Fibroblast of mammary gland (primary cell): ENCODE data around the gene AGAP1.

ENCODE experiments used
- DNase-seq: peaks from one replicate; pipeline ENCODE4 v3.0.0-alpha.2; 2010; ENCODE audit warnings: low read depth
- H3K4me3 ChIP-seq: 2 replicates; pipeline ENCODE4 v1.5.1; 2011; ENCODE audit warnings: low read depth, mild to moderate bottlenecking, low read length, moderate library complexity; ENCODE audit not compliant: control insufficient read depth
- CTCF ChIP-seq: conservative IDR thresholded peaks from 2 replicates; pipeline ENCODE4 v1.5.1; 2011; ENCODE audit warnings: low read depth, low read length, inconsistent platforms; ENCODE audit not compliant: control insufficient read depth, insufficient read depth

Gene AGAP1

GRCh38 chr2:235623752-235624151 lies 129.9 kb downstream of the AGAP1 start:
- no peak for DNase-seq
- no peak for TF ChIP-seq CTCF

DNA sequence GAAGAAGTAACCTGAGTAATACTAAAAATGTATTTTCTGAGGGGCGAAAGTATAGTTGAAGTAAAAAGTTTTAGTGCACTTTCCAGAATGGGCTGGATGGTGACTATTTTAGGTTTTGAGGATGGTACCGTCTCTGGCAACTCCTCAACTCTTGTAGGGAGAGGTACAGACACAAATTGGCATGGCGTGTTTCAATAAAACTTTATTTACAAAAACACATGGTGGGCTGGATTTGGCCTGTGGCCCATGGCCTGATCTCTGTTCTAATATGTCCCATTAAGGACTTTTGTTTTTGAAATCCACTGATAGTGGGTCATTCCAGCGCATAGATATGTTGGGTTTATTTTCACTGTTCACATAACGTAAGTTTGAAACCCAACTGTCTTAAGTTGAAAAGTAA lies 132.8 kb downstream of the AGAP1 start:
- no peak for DNase-seq
- TF ChIP-seq CTCF, result no peak
- no peak overlapping the region for H3K4me3 ChIP-seq

More at GRCh38 chr2:235623752-235624151, 129.9 kb downstream of the AGAP1 start:
- no peak overlapping the region for H3K4me3 ChIP-seq

DNA sequence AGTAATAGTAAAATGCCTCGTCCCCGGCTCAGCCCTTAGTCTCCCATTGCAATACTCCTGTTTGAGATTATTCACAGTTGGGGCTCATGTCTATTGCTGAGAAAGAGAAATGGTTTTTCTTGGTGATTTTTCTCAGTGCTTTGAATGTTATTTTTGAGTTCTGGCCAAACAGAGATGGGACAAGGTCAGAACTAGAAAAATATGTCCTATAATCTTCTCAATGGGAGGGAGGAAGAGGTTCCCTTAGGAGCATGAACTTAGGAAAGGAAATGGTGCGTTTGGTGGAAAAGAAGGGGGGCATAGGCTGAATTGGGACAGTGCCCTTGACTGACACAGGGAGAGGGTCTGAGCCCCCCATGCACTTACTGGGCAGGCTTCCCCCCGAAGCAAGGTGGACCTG lies 133.8 kb downstream of the AGAP1 start:
- TF ChIP-seq CTCF, result no peak
- no peak overlapping the region for H3K4me3 ChIP-seq
- DNase-seq, result no peak

GRCh38 chr2:235630718-235631296 lies 137.0 kb downstream of the AGAP1 start:
- H3K4me3 ChIP-seq, result no peak overlapping the region
- no peak for DNase-seq
- TF ChIP-seq CTCF, result no peak

- H3K4me3 ChIP-seq, result no peak overlapping the region
- no peak for DNase-seq
- no peak for TF ChIP-seq CTCF
Measured at GRCh38 chr2:235634435-235635158, 140.8 kb downstream of the AGAP1 start.

- TF ChIP-seq CTCF, result no peak
- DNase-seq, result peak; percentile 52
- H3K4me3 ChIP-seq, result no peak overlapping the region
Measured at GRCh38 chr2:235636546-235636945, 142.7 kb downstream of the AGAP1 start.

DNA sequence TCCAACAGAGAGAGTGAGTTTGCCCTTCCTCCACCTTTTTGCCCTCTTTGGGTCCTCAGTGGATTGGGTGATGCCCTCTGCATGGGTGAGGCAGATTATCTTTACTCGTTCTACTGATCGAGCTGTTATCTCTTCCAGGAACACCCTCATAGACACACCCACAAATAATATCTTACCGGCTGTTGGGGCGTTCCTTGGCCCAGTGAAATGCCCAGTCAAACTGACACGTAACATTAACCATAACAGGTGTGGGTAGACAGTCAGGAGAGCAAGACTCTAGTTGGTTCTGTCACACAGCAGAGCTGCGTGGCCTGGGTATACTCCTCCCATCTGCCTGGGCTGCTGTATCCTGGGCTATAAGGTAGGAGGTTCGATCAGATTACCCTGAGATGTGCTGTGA lies 144.1 kb downstream of the AGAP1 start:
- H3K4me3 ChIP-seq, result no peak overlapping the region
- no peak for TF ChIP-seq CTCF
- DNase-seq, result no peak
